Measurements from ENCODE around the gene KCNG4. TPM values are rescaled to one million over a fixed set of nuclear protein-coding genes. Genes with fewer than 3 reads are reported as not detected.
"Not testable (repeated sequence)": the region's sequence is repeated elsewhere in the genome, so short reads cannot be mapped to it uniquely, and the experiment has no call there.

KCNG4 gene
- total RNA-seq, 1 donor = not detected

- no peak for DNase-seq (ENCODE audit: low read depth)
- no peak overlapping the region for H3K4me3 ChIP-seq (ENCODE audit: low read depth, low read length)
- no peak for TF ChIP-seq CTCF (IDR thresholded peaks at IDR 0.05; ENCODE audit: insufficient read depth, low read length)
Measured at GRCh38 chr16:84224554-84224953, 15.3 kb downstream of the KCNG4 start.

- no peak for TF ChIP-seq CTCF (IDR thresholded peaks at IDR 0.05; ENCODE audit: insufficient read depth, low read length)
- DNase-seq (ENCODE audit: low read depth) = no peak
Measured at GRCh38 chr16:84223456-84223855, 16.4 kb downstream of the KCNG4 start.

GRCh38 chr16:84220851-84221250 lies 19.0 kb downstream of the KCNG4 start:
- no peak for TF ChIP-seq CTCF (IDR thresholded peaks at IDR 0.05; ENCODE audit: insufficient read depth, low read length)
- no peak overlapping the region for H3K4me3 ChIP-seq (ENCODE audit: low read depth, low read length)
- DNase-seq (ENCODE audit: low read depth) = peak; percentile 66

More at GRCh38 chr16:84223456-84223855, 16.4 kb downstream of the KCNG4 start:
- H3K4me3 ChIP-seq (ENCODE audit: low read depth, low read length) = no peak overlapping the region

- H3K4me3 ChIP-seq (ENCODE audit: low read depth, low read length) = no peak overlapping the region
- DNase-seq (ENCODE audit: low read depth) = no peak
- TF ChIP-seq CTCF (IDR thresholded peaks at IDR 0.05; ENCODE audit: insufficient read depth, low read length) = no peak
Measured at GRCh38 chr16:84218956-84219355, 20.9 kb downstream of the KCNG4 start.

- no peak for TF ChIP-seq CTCF (IDR thresholded peaks at IDR 0.05; ENCODE audit: insufficient read depth, low read length)
- DNase-seq (ENCODE audit: low read depth) = no peak
- no peak overlapping the region for H3K4me3 ChIP-seq (ENCODE audit: low read depth, low read length)
Measured at GRCh38 chr16:84218176-84218823, 21.5 kb downstream of the KCNG4 start.

GRCh38 chr16:84216144-84216543 lies 23.7 kb downstream of the KCNG4 start:
- DNase-seq (ENCODE audit: low read depth); H3K4me3 ChIP-seq (ENCODE audit: low read depth, low read length): not testable (repeated sequence)

GRCh38 chr16:84215531-84215930 lies 24.3 kb downstream of the KCNG4 start:
- H3K4me3 ChIP-seq (ENCODE audit: low read depth, low read length) = no peak overlapping the region
- no peak for DNase-seq (ENCODE audit: low read depth)
- no peak for TF ChIP-seq CTCF (IDR thresholded peaks at IDR 0.05; ENCODE audit: insufficient read depth, low read length)
